Measurements from ENCODE around the gene TRAK1. TPM values are rescaled to one million over a fixed set of nuclear protein-coding genes. Genes with fewer than 3 reads are reported as not detected.

Gene TRAK1, protein sequence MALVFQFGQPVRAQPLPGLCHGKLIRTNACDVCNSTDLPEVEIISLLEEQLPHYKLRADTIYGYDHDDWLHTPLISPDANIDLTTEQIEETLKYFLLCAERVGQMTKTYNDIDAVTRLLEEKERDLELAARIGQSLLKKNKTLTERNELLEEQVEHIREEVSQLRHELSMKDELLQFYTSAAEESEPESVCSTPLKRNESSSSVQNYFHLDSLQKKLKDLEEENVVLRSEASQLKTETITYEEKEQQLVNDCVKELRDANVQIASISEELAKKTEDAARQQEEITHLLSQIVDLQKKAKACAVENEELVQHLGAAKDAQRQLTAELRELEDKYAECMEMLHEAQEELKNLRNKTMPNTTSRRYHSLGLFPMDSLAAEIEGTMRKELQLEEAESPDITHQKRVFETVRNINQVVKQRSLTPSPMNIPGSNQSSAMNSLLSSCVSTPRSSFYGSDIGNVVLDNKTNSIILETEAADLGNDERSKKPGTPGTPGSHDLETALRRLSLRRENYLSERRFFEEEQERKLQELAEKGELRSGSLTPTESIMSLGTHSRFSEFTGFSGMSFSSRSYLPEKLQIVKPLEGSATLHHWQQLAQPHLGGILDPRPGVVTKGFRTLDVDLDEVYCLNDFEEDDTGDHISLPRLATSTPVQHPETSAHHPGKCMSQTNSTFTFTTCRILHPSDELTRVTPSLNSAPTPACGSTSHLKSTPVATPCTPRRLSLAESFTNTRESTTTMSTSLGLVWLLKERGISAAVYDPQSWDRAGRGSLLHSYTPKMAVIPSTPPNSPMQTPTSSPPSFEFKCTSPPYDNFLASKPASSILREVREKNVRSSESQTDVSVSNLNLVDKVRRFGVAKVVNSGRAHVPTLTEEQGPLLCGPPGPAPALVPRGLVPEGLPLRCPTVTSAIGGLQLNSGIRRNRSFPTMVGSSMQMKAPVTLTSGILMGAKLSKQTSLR
- 10 to 100 TPM; 40.9 to 50.3 TPM for total RNA-seq
- polyA plus RNA-seq (ENCODE audit: insufficient read length in 6 of 6) = 10 to 100 TPM; 28.2 to 32.2 (median 30.2) TPM
- long read RNA-seq, donor 1, full-length matches to known transcripts = 4 of 4 reads
- long read RNA-seq, donor 1, partial matches to known transcripts = 0 of 4 reads
- long read RNA-seq, donor 1, other reads (novel, unspliced or antisense) = 0 of 4 reads
- long read RNA-seq, donor 2, partial matches to known transcripts = 0 of 1 reads
- long read RNA-seq, donor 2, other reads (novel, unspliced or antisense) = 0 of 1 reads
- long read RNA-seq, donor 3 = 0 reads
- long read RNA-seq, donor 4, full-length matches to known transcripts = 1 of 5 reads
- long read RNA-seq, donor 4, partial matches to known transcripts = 1 of 5 reads
- long read RNA-seq, donor 4, other reads (novel, unspliced or antisense) = 3 of 5 reads
- long read RNA-seq, donor 5, full-length matches to known transcripts = 1 of 1 reads
- long read RNA-seq, donor 5, partial matches to known transcripts = 0 of 1 reads
- long read RNA-seq, donor 5, other reads (novel, unspliced or antisense) = 0 of 1 reads
- long read RNA-seq, donor 6, full-length matches to known transcripts = 1 of 1 reads
- long read RNA-seq, donor 6, partial matches to known transcripts = 0 of 1 reads
- long read RNA-seq, donor 6, other reads (novel, unspliced or antisense) = 0 of 1 reads
- long read RNA-seq, donor 7 = 0 reads
- long read RNA-seq, donor 8, full-length matches to known transcripts = 3 of 3 reads
- long read RNA-seq, donor 8, partial matches to known transcripts = 0 of 3 reads
- long read RNA-seq, donor 8, other reads (novel, unspliced or antisense) = 0 of 3 reads
- long read RNA-seq, donor 9 = 0 reads
- long read RNA-seq, donor 10, partial matches to known transcripts = 3 of 3 reads
- long read RNA-seq, donor 10, other reads (novel, unspliced or antisense) = 0 of 3 reads
- long read RNA-seq, donor 11, full-length matches to known transcripts = 1 of 35 reads
- long read RNA-seq, donor 11, partial matches to known transcripts = 34 of 35 reads
- long read RNA-seq, donor 11, other reads (novel, unspliced or antisense) = 0 of 35 reads
- long read RNA-seq, donor 12, full-length matches to known transcripts = 1 of 1 reads
- long read RNA-seq, donor 12, partial matches to known transcripts = 0 of 1 reads
- long read RNA-seq, donor 12, other reads (novel, unspliced or antisense) = 0 of 1 reads

DNA sequence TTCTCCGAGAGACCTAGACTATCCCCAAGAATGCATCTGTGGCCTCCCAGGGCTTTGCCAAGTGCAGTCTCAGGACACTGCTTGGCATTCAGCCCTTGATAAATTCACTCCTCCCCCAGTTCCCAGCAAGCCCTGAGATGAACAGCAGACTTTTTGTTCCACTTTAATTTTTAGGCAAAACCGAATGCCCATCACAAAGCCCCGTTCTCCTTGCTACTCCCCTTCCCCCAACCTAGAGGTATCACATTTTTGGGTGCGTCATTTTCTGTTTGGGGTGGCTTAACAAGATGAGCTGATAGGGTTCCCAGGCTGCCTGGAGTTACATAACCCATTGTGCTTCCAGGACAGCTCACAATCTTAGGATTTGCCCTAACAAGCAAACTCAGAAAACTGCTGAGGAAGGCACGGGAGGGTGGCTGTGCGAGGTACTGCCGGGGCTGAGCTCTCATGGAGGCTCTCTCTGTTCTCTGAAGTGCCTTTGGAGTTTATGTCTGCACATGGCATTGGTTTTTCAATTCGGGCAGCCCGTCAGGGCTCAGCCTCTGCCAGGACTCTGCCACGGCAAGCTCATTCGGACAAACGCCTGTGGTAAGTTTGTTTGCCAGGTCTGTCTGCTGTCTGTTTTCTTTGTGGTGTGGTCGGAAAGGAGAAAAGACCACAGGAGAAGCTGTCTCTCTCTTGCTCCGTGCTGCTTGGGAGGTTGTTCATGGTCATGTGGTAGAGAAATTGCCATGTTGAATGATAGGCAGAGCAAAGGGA, at the start of gene TRAK1:
TRAK1 (plus strand) TSS at position 385 of the 759 bp plus-strand sequence; CDS start at position 498, 113 bp downstream.
- H3K27me3 ChIP-seq = no peaks in the 10 kb centered on the region
- ATAC-seq = peak; percentile 50
- peaks cover 0 to 32% of the 10 kb centered on the region in 2 donors for H3K36me3 ChIP-seq
- no peaks in the 10 kb centered on the region for H3K9me3 ChIP-seq
- H3K4me1 ChIP-seq = peaks cover 0 to 3% of the 10 kb centered on the region in 2 donors
- H3K4me3 ChIP-seq = no peak within 1 kb of the TSS
- intact Hi-C loops (cut with DNase I) = loop anchor here in 1 of 2 donors (10.0 kb wide), 1 partner anchor 76 kb away; no protein-coding TSS in a partner anchor
- no peak for DNase-seq
- H3K27ac ChIP-seq = peak within 1 kb of the TSS; percentile 13 to 65
- TF ChIP-seq, protein P1, sequence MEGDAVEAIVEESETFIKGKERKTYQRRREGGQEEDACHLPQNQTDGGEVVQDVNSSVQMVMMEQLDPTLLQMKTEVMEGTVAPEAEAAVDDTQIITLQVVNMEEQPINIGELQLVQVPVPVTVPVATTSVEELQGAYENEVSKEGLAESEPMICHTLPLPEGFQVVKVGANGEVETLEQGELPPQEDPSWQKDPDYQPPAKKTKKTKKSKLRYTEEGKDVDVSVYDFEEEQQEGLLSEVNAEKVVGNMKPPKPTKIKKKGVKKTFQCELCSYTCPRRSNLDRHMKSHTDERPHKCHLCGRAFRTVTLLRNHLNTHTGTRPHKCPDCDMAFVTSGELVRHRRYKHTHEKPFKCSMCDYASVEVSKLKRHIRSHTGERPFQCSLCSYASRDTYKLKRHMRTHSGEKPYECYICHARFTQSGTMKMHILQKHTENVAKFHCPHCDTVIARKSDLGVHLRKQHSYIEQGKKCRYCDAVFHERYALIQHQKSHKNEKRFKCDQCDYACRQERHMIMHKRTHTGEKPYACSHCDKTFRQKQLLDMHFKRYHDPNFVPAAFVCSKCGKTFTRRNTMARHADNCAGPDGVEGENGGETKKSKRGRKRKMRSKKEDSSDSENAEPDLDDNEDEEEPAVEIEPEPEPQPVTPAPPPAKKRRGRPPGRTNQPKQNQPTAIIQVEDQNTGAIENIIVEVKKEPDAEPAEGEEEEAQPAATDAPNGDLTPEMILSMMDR (IDR thresholded peaks at IDR 0.05) = no peak

DNA sequence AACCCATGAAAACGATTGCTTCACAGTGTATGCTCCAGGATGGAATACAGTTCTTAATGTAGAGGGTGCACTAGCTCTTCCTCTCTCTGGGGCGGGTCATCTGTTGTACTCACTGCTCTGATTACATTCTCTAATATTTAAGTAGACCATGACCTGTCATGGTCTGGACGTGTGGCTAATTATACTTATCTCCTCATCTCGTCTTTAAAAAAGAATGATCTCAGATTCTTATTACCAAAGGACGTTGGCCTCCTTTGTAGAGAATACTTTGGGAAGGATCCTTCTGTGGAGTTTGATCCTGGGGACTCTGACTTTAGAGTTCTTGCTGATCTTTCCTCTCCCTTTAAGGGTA, 48.4 kb upstream of the TRAK1 start:
- TF ChIP-seq, protein P1 (IDR thresholded peaks at IDR 0.05) = no peak
- no peak for DNase-seq
- Histone ChIP-seq H3K27ac (peak overlapping the region; percentile 15 to 28), H3K27me3 (no peaks in the 10 kb centered on the region), H3K4me3 (no peak overlapping the region), H3K36me3 (no peaks in the 10 kb centered on the region), H3K4me1 (peaks cover 18 to 31% of the 10 kb centered on the region in 2 donors), H3K9me3 (no peaks in the 10 kb centered on the region)
- ATAC-seq = peak; percentile 18
- intact Hi-C loops (cut with DNase I) = no loop called here

DNA sequence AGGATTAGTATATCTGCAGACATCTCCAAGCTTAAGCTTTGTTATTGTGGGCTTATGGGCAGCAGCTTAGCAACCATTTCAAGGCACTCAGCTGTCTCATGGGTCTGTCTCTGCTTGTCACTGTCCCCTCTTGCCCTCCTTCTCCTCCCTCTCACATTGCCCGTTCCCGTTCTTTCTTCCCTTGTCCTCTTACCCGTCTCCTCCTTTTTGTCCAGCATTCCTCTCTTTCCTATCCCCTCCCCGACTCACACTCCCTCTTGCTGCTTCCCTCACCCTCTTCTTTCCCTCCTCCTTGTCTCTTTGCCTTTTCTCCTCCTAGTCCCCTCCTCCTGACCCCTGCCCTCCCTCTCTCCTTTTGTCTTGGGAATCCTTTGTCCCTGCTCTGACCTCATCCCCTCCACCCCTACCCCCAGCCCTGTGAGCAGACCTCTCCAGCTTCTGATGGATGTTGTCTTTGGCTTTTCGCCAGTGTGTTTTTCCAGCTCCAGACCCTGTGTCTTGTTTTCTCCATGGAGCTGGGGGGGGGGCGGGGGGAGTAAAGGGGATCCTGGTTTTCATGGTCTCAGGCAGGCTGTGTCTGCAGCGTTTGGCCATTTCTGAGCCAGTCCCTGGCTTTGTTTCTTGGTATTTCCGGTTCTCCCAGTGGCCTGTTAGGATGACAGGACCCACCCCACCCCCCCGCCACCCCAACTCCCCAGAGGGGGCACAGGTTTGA, 47.9 kb upstream of the TRAK1 start:
- TF ChIP-seq, protein P1 (IDR thresholded peaks at IDR 0.05) = no peak
- no peaks in the 10 kb centered on the region for H3K36me3 ChIP-seq
- peak overlapping the region; percentile 15 to 28 for H3K27ac ChIP-seq
- H3K4me1 ChIP-seq = peaks cover 18 to 32% of the 10 kb centered on the region in 2 donors
- intact Hi-C loops (cut with DNase I) = no loop called here
- H3K9me3 ChIP-seq = no peaks in the 10 kb centered on the region
- ATAC-seq = peak; percentile 58
- peak in 1 of 4 donors; percentile 81 for DNase-seq
- H3K4me3 ChIP-seq = no peak overlapping the region
- no peaks in the 10 kb centered on the region for H3K27me3 ChIP-seq

Data from left lung (tissue), 14 donors.